Breast epithelium (tissue), 4 donors: ENCODE measurements around the gene CCDC43. TPM values are rescaled to one million over a fixed set of nuclear protein-coding genes. Genes with fewer than 3 reads are reported as not detected.
A peak's percentile ranks its signal among the peaks of the same experiment; 100 is the strongest.
"Not testable (repeated sequence)": the region's sequence is repeated elsewhere in the genome, so short reads cannot be mapped to it uniquely, and the experiment has no call there.

ENCODE experiments used
- DNase-seq, 2 donors: peaks; one replicate each; pipeline ENCODE4 v3.0.0-alpha.2; 2019; ENCODE audit warnings: low spot score in 2 of 2
- H3K27ac ChIP-seq, 2 donors: fragments of 200-600 bp; sonication (generic) in 1 of 2; one replicate each; pipeline ENCODE4 v1.5.1; 2016 to 2019; ENCODE audit warnings: mild to moderate bottlenecking in 1 of 2
- H3K27me3 ChIP-seq, 2 donors: fragments of 200-600 bp; sonication (generic) in 1 of 2; one replicate each; pipeline versions ENCODE4 v1.5.1 to v1.6.0; 2017 to 2019; ENCODE audit warnings: control low read depth in 1 of 2, mild to moderate bottlenecking in 1 of 2
- H3K36me3 ChIP-seq: fragments of 200-600 bp; one replicate; pipeline ENCODE4 v1.5.1; 2019
- H3K4me1 ChIP-seq, 2 donors: fragments of 200-600 bp; sonication (generic); one replicate each; pipeline ENCODE4 v1.5.1; 2016 to 2019; ENCODE audit warnings: control low read depth in 1 of 2
- H3K4me3 ChIP-seq, 3 donors: fragments of 200-600 bp; sonication (generic); 1 replicate in 2 of 3; 2 replicates in 1 of 3; pipeline ENCODE4 v1.5.1; 2016 to 2019; ENCODE audit warnings: mild to moderate bottlenecking in 3 of 3, moderate library complexity in 2 of 3
- H3K9me3 ChIP-seq, 2 donors: fragments of 200-600 bp; sonication (generic) in 1 of 2; one replicate each; pipeline ENCODE4 v1.5.1; 2016 to 2019; ENCODE audit warnings: control low read depth in 1 of 2
- POLR2A ChIP-seq: fragments of 450-650 bp; IDR thresholded peaks from one replicate; pipeline ENCODE4 v1.6.1; 2016; ENCODE audit warnings: antibody characterized with exemption, mild to moderate bottlenecking, moderate library complexity
- POLR2AphosphoS5 ChIP-seq, 3 donors: sonication (generic); formaldehyde crosslinking; IDR thresholded peaks; one replicate each; pipeline ENCODE4 v1.6.1; 2017; ENCODE audit warnings: antibody characterized with exemption in 3 of 3
- intact Hi-C: fragments of 100-400 bp; cut with DNase I; formaldehyde crosslinking; loops from one replicate; pipeline ENCODE4 v1.15.1; 2023; ENCODE audit warnings: low total_unique reads
- total RNA-seq, 3 donors: library from RNA; depleted of rRNA; stranded (reverse); fragments of >200 nt; gene quantifications; one replicate each; pipeline ENCODE4 v1.1.0, GENCODE V29; 2016
- TF ChIP-seq, protein P1 (sequence below), 3 donors: fragments of 450-650 bp; IDR thresholded peaks; one replicate each; pipeline ENCODE4 v1.5.1; 2016 to 2017; ENCODE audit warnings: antibody characterized with exemption in 3 of 3, mild to moderate bottlenecking in 3 of 3, moderate library complexity in 3 of 3

The CCDC43 gene
- total RNA-seq, 3 donors from 2014 or later = 16.6 to 22.8 (median 16.7) TPM

DNA sequence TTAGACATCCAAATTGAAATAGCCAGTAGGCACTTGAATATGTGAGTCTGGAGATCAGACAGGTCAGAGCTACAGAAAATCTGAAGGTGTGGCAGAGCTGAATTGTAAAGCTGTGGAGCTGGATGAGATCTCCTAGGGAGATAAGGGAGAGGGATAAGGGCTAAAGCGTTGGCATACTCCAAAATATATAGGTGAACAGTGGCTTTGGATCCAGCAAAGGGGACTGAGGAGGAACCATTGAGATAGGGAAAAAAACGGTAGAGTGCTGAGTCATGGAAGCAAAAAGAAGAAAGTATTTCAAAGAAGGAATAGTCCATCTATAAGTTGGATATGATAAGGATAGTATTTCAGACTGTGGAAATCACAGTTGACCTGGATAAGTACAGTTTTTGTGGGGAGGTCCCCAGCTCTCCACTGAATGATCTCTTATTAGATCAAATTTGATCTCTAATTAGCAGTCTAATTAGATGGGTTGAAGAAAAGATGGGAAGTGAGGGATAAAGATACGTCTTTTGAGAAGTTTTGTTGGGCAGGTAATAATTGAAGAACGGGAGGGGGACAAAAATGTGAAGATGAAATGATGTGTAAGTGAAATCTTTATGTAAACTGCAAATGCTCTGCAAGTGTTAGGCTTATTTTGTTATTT lies 18.3 kb upstream of the CCDC43 start:
- intact Hi-C loops = no loop called here
- Histone ChIP-seq H3K36me3 (no peaks in the 10 kb centered on the region), H3K4me1 (peaks cover 0 to 7% of the 10 kb centered on the region in 2 donors), H3K4me3 (peak overlapping the region; percentile 64 to 92 (median 87)), H3K27me3 (no peaks in the 10 kb centered on the region), H3K27ac (peak overlapping the region; percentile 70 to 76), H3K9me3 (no peaks in the 10 kb centered on the region)
- TF ChIP-seq POLR2AphosphoS5 (IDR thresholded peaks at IDR 0.05) (no peak), POLR2A (no peak)
- TF ChIP-seq, protein P1, sequence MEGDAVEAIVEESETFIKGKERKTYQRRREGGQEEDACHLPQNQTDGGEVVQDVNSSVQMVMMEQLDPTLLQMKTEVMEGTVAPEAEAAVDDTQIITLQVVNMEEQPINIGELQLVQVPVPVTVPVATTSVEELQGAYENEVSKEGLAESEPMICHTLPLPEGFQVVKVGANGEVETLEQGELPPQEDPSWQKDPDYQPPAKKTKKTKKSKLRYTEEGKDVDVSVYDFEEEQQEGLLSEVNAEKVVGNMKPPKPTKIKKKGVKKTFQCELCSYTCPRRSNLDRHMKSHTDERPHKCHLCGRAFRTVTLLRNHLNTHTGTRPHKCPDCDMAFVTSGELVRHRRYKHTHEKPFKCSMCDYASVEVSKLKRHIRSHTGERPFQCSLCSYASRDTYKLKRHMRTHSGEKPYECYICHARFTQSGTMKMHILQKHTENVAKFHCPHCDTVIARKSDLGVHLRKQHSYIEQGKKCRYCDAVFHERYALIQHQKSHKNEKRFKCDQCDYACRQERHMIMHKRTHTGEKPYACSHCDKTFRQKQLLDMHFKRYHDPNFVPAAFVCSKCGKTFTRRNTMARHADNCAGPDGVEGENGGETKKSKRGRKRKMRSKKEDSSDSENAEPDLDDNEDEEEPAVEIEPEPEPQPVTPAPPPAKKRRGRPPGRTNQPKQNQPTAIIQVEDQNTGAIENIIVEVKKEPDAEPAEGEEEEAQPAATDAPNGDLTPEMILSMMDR (IDR thresholded peaks at IDR 0.05) = no peak
- DNase-seq = no peak

DNA sequence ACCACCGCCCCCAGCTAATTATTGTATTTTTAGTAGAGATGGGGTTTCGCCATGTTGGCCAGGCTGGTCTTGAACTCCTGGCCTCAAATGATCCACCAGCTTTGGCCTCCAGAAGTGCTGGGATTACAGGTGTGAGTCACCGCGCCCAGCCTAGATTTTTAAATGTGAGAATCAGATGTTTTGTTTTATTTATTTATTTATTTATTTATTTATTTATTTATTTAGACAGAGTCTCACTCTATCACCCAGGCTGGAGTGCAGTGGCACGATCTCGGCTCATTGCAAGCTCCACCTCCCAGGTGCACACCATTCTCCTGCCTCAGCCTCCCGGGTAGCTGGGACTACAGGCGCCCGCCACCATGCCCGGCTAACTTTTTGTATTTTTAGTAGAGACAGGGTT lies 10.7 kb upstream of the CCDC43 start:
- H3K4me3 ChIP-seq, H3K4me1 ChIP-seq, DNase-seq, H3K9me3 ChIP-seq, H3K36me3 ChIP-seq, H3K27me3 ChIP-seq, intact Hi-C loops, H3K27ac ChIP-seq: not testable (repeated sequence)

DNA sequence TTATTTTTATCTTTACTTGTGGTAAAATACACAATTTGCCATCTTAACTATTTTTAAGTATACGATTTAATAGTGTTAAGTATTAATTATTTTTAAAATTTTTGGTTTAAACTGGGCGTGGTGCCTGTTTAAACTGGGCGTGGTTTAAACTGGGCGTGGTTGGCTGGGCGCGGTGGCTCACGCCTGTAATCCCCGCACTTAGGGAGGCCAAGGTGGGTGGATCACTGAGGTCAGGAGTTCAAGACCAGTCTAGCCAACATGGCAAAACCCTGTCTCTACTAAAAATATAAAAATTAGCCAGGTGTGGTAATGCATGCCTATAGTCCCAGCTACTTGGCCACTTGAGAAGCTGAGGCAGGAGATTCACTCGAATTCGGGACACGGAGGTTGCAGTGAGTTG lies 4.0 kb upstream of the CCDC43 start:
- intact Hi-C loops = no loop called here
- H3K27me3 ChIP-seq = no peaks in the 10 kb centered on the region
- TF ChIP-seq POLR2AphosphoS5 (IDR thresholded peaks at IDR 0.05) = no peak
- no peak for TF ChIP-seq POLR2A
- TF ChIP-seq, protein P1 (IDR thresholded peaks at IDR 0.05) = no peak

DNA sequence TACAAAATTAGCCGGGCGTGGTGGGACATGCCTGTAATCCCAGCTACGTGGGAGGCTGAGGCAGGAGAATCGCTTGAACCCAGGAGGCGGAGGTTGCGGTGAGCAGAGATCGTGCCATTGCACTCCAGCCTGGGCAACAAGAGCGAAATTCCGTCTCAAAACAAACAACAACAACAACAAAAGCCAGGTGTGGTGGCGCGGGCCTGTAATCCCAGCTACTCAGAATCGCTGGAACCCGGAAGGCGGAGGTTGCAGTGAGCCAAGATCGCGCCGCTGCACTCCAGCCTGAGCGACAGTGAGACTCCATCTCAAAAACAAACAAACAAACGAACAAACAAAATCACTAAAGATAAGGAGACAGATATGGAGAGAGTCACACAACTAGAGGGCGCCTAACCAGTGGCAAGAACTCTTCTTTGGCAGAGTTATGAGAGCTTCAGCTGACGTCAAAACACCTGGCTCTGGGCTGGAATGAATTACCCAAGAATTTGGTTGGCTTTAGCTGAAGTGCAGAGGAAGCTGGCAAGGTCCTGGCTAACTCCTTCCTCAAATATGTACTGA lies 1.2 kb upstream of the CCDC43 start:
- peak overlapping the region in 2 of 3 donors; percentile 80 for H3K4me3 ChIP-seq
- H3K9me3 ChIP-seq, H3K27me3 ChIP-seq, intact Hi-C loops, H3K36me3 ChIP-seq: not testable (repeated sequence)
- H3K4me1 ChIP-seq = peaks cover 6 to 20% of the 10 kb centered on the region in 2 donors
- peak in 1 of 2 donors; percentile 68 for DNase-seq
- H3K27ac ChIP-seq = peak overlapping the region; percentile 79 to 92
- TF ChIP-seq, protein P1 (IDR thresholded peaks at IDR 0.05) = peak in 1 of 3 donors; percentile 11

More for the DNA sequence above, 4.0 kb upstream of the CCDC43 start:
- Histone ChIP-seq H3K9me3 (no peaks in the 10 kb centered on the region), H3K4me1 (peaks cover 3 to 16% of the 10 kb centered on the region in 2 donors), H3K36me3 (no peaks in the 10 kb centered on the region), H3K27ac (no peak overlapping the region), H3K4me3 (no peak overlapping the region)
- DNase-seq = no peak

DNA sequence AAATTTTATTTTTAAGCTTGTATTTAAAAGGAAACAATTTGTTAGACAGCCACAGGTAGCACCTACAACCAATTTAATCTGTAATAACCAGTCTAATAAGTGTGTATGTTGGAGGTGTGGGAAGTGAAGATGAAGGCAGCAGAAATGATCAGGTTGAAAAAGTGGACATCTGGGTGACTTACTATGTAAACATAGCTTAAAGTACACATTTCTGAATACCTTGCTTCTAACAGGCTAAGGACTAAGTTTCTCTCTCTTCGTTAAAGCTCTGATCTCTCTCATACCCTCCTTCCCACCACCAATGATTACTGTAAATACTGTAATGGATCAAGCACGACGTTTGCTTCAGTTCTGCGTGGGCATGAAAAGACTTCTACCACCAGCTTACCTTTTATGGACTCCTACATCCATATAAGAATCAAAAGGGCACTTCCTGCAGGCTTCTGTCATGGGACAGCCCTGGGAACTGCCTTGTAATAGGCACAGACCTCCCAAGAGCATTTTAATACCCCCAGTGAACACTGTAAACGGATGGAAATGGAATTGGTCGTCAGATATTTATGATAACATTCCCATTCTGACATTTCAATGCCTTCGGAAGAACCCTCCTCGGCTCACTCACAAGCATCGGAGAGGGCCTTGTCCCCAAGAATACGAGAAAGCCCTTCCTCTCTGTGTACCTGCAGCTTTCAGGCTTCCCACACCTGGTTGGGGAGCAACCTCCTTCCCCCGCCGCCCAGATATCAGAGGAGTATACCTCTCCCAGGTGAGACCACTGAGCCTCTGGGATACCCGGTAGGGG lies 700 bp downstream of the CCDC43 start:
- Histone ChIP-seq H3K27me3 (no peaks in the 10 kb centered on the region), H3K27ac (peak overlapping the region; percentile 79 to 92), H3K9me3 (no peaks in the 10 kb centered on the region), H3K4me3 (peak overlapping the region; percentile 80), H3K4me1 (peaks cover 6 to 20% of the 10 kb centered on the region in 2 donors), H3K36me3 (no peaks in the 10 kb centered on the region)
- TF ChIP-seq POLR2AphosphoS5 (IDR thresholded peaks at IDR 0.05) (no peak), POLR2A (no peak)
- TF ChIP-seq, protein P1 (IDR thresholded peaks at IDR 0.05) = no peak
- no peak for DNase-seq
- intact Hi-C loops = no loop called here
